Measurements from ENCODE around the gene HTATIP2. TPM values are rescaled to one million over a fixed set of nuclear protein-coding genes. Genes with fewer than 3 reads are reported as not detected.

The HTATIP2 gene
- total and polyA plus RNA-seq, 7 donors: 31.3 to 184 (median 54.4) TPM

GRCh38 chr11:20327377-20327935, 36.1 kb upstream of the HTATIP2 start:
- ATAC-seq: no peak
- intact Hi-C loops (cut with DNase I): no loop called here
- 24 to 38% (median 31%) methylated on average over 7 of the region's 7 CpGs for WGBS, 3 donors

GRCh38 chr11:20336056-20336455, 27.5 kb upstream of the HTATIP2 start:
- Histone ChIP-seq H3K4me1 (no peaks in the 10 kb centered on the region), H3K36me3 (ENCODE audit: insufficient read depth in 1 of 2, low read depth in 1 of 2) (no peaks in the 10 kb centered on the region), H3K27me3 (ENCODE audit: insufficient read depth in 3 of 3, low read length in 2 of 3) (peaks cover 0 to 2% (median 0%) of the 10 kb centered on the region in 3 donors), H3K27ac (no peak overlapping the region), H3K9me3 (no peaks in the 10 kb centered on the region), H3K4me3 (no peak overlapping the region)
- intact Hi-C loops (cut with DNase I): loop anchor here (5.0 kb wide), 1 partner anchor 209 kb away; no protein-coding TSS in a partner anchor
- ATAC-seq: no peak
- no peak for DNase-seq
- TF ChIP-seq CTCF (IDR thresholded peaks at IDR 0.05): no peak
- WGBS, 3 donors: 88 to 93% (median 91%) methylated on average over 1 of the region's 1 CpG

More at GRCh38 chr11:20327377-20327935, 36.1 kb upstream of the HTATIP2 start:
- DNase-seq: no peak
- Histone ChIP-seq H3K27ac (no peak overlapping the region), H3K27me3 (ENCODE audit: insufficient read depth in 3 of 3, low read length in 2 of 3) (no peaks in the 10 kb centered on the region), H3K4me3 (no peak overlapping the region), H3K36me3 (ENCODE audit: insufficient read depth in 1 of 2, low read depth in 1 of 2) (no peaks in the 10 kb centered on the region), H3K4me1 (no peaks in the 10 kb centered on the region), H3K9me3 (no peaks in the 10 kb centered on the region)
- TF ChIP-seq CTCF (IDR thresholded peaks at IDR 0.05): no peak

- no peaks in the 10 kb centered on the region for H3K4me1 ChIP-seq
- no peak overlapping the region for H3K4me3 ChIP-seq
- H3K9me3 ChIP-seq: no peaks in the 10 kb centered on the region
- H3K27ac ChIP-seq: no peak overlapping the region
- TF ChIP-seq CTCF (IDR thresholded peaks at IDR 0.05): peak; percentile 30
- H3K36me3 ChIP-seq (ENCODE audit: insufficient read depth in 1 of 2, low read depth in 1 of 2): no peaks in the 10 kb centered on the region
- peaks cover 0 to 7% (median 2%) of the 10 kb centered on the region in 3 donors for H3K27me3 ChIP-seq (ENCODE audit: insufficient read depth in 3 of 3, low read length in 2 of 3)
- ATAC-seq: peak in 1 of 4 donors; percentile 50
- intact Hi-C loops (cut with DNase I): loop anchor here (5.0 kb wide), 1 partner anchor 210 kb away; no protein-coding TSS in a partner anchor
- no peak for DNase-seq
- 19 to 22% (median 22%) methylated on average over 9 of the region's 9 CpGs for WGBS, 3 donors
Observed at GRCh38 chr11:20337526-20338154, 25.9 kb upstream of the HTATIP2 start.

- ATAC-seq: no peak
- intact Hi-C loops (cut with DNase I): no loop called here
- H3K36me3 ChIP-seq (ENCODE audit: insufficient read depth in 1 of 2, low read depth in 1 of 2): no peaks in the 10 kb centered on the region
- H3K4me3 ChIP-seq: no peak overlapping the region
- WGBS, 3 donors: 25 to 29% (median 27%) methylated on average over 24 to 26 of the region's 26 CpGs
- no peak for TF ChIP-seq CTCF (IDR thresholded peaks at IDR 0.05)
- H3K4me1 ChIP-seq: no peaks in the 10 kb centered on the region
- H3K27ac ChIP-seq: no peak overlapping the region
- H3K27me3 ChIP-seq (ENCODE audit: insufficient read depth in 3 of 3, low read length in 2 of 3): peaks cover 0 to 12% (median 2%) of the 10 kb centered on the region in 3 donors
- no peak for DNase-seq
- no peaks in the 10 kb centered on the region for H3K9me3 ChIP-seq
Observed at GRCh38 chr11:20342347-20343141, 21.0 kb upstream of the HTATIP2 start.

Data from psoas muscle (tissue), 8 donors.